Measurements from ENCODE around the gene HS3ST4.
"Not testable (repeated sequence)": the region's sequence is repeated elsewhere in the genome, so short reads cannot be mapped to it uniquely, and the experiment has no call there.

The HS3ST4 gene

DNA sequence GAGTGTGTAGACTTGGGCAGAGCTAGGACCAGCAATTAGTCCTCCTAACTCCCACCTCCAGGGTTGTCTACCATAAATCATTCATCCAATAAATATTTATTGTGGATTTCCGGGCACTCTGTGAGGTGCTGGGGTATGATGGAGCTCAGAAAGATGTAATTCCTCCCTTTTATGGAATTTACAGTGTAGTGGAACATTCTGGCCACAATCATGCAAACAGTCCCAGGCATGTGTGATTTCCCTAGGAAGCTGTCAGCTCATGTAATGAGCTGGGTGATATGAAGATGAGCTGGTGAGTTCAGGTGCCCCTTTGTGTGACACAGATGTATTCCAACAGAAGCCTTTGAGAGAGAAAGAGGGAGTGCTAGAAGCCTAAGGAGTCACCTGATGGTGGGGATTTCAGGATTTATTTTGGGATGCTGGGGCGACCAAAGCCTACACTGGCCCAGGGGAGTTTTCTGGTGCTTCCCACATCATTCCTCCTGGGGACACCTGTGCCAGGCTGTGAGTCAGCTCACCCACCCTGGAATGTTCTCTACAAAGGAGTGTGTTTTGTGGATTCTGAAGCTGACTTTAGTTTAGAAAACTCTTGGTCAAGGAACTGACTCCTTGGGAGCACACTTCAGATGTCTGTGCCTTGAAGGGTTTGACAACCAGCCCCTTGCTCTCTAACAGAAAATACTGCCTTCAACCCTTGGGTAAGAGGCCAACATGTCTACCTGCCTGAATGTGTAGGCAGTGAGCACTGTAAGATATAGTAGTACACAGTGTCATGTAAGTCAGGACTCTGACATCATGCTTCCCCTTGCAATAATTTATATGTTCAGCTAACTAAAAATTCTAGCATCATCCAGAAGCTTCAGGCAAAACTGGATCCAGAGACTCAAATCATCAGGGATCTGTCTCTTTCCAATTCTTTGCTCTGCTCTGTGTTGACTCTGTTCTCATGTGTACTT lies 42.9 kb downstream of the HS3ST4 start:
- DNase-seq = no peak

- DNase-seq = no peak
Observed at GRCh38 chr16:25735645-25736044, 43.9 kb downstream of the HS3ST4 start.

GRCh38 chr16:25747160-25747758 lies 55.5 kb downstream of the HS3ST4 start:
- DNase-seq = no peak

- no peak for DNase-seq
Observed at GRCh38 chr16:25748092-25748654, 56.4 kb downstream of the HS3ST4 start.

- DNase-seq = no peak
Observed at GRCh38 chr16:25750488-25751216, 58.9 kb downstream of the HS3ST4 start.

DNA sequence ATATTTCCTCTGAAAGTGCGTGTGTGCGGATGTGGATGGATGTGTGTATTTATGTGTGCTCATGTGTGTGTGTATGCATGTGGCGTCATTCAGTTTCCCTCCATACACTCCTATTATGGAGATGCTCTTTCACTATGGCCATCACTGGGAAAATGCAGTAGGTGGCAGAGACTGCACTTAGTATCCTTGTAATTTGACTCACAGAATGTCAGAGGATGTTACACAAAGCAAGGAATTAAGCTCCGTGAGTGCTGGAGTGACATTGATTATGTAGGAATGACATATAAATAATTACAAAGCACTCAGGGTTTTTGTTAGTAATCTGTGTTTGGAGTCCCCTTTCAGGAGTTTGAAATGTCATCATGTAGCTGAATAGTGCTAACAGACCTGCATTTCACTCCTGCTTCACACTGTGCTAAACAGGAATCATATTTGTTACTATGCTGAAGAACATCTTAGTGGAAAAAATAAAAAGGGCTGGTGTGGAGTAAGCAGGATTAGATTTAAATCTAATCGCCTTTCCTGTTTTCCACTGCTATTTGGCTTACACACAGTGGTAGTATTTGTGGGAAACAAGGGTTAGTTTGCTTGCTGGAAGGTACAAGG lies 59.6 kb downstream of the HS3ST4 start:
- no peak for DNase-seq

DNA sequence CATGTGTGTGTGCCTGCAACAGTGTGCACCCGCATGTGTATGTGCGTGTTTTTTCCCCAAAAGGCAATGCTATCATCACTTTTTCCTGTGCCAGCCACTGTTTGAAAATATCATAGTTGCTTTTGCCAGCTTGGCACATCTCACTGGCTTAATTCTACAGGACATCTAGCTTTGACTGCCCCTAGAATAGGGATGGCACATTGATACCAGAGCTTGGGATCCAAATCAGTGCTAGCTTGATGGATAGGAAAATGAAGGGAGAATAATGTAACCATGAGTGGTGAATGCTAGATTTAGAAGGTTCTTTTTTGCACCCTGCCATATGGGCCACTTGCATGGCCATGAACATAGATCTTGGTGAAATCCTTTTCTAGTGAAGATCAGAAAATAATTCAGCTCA lies 72.7 kb downstream of the HS3ST4 start:
- DNase-seq = no peak

- DNase-seq = no peak
Observed at GRCh38 chr16:25771216-25771615, 79.5 kb downstream of the HS3ST4 start.

DNA sequence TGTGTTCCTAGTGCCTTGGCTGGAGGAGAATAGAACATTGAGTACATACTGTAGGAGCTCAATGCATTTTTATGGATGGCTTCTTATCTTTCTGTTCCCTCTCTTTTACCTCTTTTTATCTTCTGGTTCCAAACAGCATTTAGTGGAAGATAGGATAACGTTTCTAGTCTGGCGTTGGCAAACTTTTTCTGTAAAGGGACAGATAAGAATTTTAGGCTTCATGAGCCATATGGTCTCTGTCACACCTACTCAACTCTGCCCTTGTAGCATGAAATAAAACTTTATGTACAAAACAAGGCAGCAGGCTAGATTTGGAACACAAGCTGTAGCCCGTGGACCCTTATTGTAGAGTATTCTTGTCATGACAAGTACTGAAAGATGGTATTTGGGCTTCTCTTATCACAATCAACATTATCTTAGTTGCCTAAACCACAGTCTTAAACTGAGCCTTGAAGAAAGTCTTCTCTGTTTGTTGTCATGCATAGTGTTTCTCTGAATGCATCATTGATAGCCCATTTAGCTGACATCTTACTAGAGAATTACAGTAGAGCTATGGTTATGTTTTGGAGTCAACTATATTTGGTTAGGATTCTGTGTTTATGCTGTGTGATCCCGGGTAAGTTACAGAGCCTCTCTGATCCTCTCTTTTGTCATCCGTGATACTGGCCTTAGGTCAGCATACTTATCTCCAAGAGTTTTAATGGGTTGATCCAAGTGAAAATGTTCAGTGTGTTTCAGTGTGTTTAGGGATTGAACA lies 80.2 kb downstream of the HS3ST4 start:
- DNase-seq = no peak

GRCh38 chr16:25776214-25776613 lies 84.5 kb downstream of the HS3ST4 start:
- DNase-seq = not testable (repeated sequence)

DNA sequence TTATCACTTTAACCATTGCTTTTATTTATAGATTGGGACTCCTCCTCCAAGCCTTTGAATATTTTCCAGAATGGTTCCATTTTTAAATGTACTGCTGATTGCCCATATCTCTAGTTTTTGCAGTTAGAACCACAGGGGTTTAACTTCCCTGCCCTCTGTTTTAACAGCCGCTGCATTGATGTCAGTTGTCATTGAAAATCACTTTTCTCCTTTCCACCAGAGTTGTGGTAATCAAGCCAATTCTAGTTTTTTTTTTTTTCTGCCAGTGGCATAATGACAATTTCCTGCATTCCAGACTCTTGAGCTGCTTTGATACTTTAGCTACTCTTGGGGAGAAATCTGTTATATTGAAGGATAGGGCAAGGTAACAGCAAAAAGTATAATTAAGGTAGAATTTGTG lies 91.5 kb downstream of the HS3ST4 start:
- DNase-seq = no peak

GRCh38 chr16:25785361-25785760 lies 93.6 kb downstream of the HS3ST4 start:
- no peak for DNase-seq

DNA sequence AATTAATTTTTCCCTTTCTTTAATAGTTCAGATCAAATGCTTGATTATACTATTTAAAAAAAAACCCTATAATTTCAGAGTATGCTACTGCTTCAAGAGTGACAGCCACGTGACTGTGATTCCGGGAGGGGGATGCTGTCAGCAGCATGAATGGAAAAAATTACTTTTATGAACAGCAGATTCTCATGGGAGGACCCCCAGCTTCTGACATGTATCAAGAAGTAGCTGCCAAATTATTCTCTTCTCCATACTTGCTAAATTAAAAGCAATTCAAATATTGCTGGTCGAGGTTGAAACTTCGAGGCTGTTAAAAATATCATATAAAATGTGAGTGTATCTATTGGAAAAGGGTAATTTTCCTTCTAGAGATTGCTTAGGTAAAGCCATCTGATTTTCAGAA lies 95.0 kb downstream of the HS3ST4 start:
- no peak for DNase-seq

DNA sequence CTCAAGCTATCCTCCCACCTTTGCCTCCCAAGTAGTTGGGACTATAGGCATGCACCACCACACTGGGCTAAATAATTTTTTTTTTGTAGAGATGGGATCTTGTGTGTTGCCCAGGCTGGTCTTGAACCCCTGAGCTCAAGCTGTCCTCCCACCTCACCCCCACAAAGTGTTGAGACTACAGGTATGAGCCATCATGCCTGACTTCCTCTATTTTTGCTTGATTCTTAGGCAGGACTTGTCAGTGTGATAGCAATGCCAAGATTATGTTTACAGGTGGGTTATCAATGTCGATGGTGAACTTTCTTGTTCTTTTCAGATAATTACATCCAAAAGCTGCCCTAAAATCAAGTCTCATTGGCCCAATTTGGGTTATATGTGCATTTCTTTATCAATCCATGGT lies 96.9 kb downstream of the HS3ST4 start:
- no peak for DNase-seq

- no peak for DNase-seq
Observed at GRCh38 chr16:25796239-25796638, 104.5 kb downstream of the HS3ST4 start.

DNA sequence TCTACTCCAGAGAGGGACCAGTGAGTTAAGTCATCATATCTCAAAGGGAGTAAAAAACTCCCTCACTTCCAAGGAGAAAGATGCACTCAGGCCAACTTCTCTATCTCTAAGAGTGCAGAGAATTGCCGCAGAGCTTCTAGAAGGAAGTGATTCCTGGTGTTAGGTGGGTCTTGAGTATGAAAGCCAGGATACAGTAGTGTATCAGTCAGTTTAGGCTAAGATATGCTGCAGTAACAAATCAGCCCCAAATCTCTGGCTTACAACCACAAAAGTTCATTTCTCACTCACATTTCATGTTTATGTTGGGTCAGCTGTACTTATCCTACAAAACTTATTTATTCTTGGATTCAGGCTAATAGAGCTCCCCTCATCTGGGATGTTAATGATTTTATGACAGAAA lies 106.3 kb downstream of the HS3ST4 start:
- no peak for DNase-seq

DNA sequence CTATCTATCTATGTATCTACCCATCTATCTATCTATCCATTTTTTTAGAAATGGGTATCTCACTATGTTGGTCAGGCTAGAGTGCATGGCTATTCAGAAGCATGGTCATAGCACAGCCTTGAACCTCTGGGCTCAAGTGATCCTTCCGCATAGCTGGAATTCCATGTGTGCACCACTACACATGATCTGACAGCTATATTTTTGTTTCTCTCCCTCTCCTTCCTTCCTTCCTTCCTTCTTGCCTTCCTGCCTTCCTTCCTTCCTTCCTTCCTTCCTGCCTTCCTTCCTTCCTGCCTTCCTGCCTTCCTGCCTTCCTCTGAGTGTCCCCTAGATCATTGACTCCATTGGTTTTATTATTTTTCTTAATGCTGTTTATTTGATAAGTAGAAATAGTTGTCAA lies 108.1 kb downstream of the HS3ST4 start:
- DNase-seq = no peak

GRCh38 chr16:25812215-25812614 lies 120.5 kb downstream of the HS3ST4 start:
- no peak for DNase-seq

- DNase-seq = no peak
Observed at GRCh38 chr16:25817295-25817694, 125.5 kb downstream of the HS3ST4 start.

DNA sequence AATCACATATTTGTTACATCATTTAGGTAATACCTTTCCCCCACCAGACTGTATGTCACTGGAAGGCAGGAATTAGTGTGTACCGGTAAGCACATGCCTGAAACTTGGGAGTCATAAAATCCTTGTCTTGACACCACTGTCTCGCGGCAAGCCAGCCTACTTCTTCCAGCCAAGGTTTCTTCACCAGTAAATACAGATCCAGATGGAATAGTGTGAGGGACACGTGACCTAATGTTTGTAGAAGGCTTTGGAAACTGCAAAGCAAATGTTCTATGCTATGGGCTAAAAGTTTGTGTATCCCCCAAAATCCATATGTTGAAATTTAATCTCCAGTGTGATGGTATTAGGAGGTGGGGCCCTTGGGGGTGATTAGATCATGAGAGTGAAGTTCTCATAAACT lies 126.1 kb downstream of the HS3ST4 start:
- DNase-seq = no peak

DNA sequence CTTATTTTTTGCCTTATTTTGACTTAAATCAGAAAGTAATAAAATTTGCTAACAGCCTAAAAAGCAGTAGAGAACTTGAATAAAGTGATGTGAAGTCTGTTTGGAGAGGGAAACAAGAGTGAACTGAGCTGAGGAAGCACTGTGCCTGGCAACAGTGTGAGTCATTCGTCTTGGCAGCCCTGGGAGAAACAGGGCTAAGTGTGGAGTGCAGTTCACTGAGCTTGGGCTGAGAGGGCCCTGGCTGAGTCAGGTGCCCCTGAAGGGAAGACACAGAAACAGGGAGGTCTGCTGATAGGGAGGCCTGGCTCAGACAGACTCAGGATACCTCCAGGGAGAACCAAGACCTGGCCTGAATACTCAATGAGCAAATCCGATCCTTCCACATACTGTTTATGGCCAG lies 132.1 kb downstream of the HS3ST4 start:
- no peak for DNase-seq

GRCh38 chr16:25827709-25828108 lies 135.9 kb downstream of the HS3ST4 start:
- no peak for DNase-seq

All from activated effector memory CD4-positive, alpha-beta T cell treated with anti-CD3 and anti-CD28 coated beads, Interleukin-2, amount 50 U/mL, for 16 hours (primary cell).